IMR-90 (cell line): ENCODE results near the gene PIGP. TPM values are rescaled to one million over a fixed set of nuclear protein-coding genes. Genes with fewer than 3 reads are reported as not detected.

ENCODE experiments used
- ATAC-seq: fragments of 200-7000 bp; cut with Tn5 transposase; 2 replicates; pipeline ENCODE4 v1.9.1; 2020; ENCODE audit warnings: low read depth, mild to moderate bottlenecking, moderate library complexity
- BruUV-seq: library from RNA; stranded (reverse); fragments of 400-500 nt; replicated peaks from 2 replicates; lab custom pipeline; 2021; lab: Mats Ljungman, UMichigan
- CTCF ChIA-PET: fragments of 300-600 bp; formaldehyde crosslinking; extraction: SDS; loops from one replicate; lab custom pipeline; 2021; ENCODE audit warnings: antibody characterized with exemption; lab: Yijun Ruan, JAX
- POLR2A ChIA-PET: fragments of 300-600 bp; sonication (Branson Sonifier 250); formaldehyde crosslinking; loops from one replicate; lab custom pipeline; 2022; ENCODE audit warnings: antibody characterized with exemption; ENCODE audit not compliant: unreplicated experiment; lab: Charles Lee
- DNase-seq: peaks from one replicate; pipeline ENCODE4 v3.0.0; 2013
- H2AFZ ChIP-seq: replicated peaks from 2 replicates; pipeline ENCODE3; 2013; ENCODE audit warnings: low read length, mild to moderate bottlenecking; ENCODE audit not compliant: poor library complexity
- H2AK5ac ChIP-seq: 2 replicates; pipeline ENCODE4 v1.6.1; 2013; ENCODE audit warnings: low read depth, low read length, inconsistent platforms
- H2AK9ac ChIP-seq: replicated peaks from 2 replicates; pipeline ENCODE3; 2013; ENCODE audit warnings: mild to moderate bottlenecking, low read depth, low read length, moderate library complexity; ENCODE audit not compliant: poor library complexity
- H2BK120ac ChIP-seq: 2 replicates; pipeline ENCODE4 v1.6.1; 2013; ENCODE audit warnings: low read depth, low read length, inconsistent platforms
- H2BK15ac ChIP-seq: 3 replicates; pipeline ENCODE4 v1.6.1; 2013; ENCODE audit warnings: low read depth, low read length, inconsistent platforms
- H2BK20ac ChIP-seq: 2 replicates; pipeline ENCODE4 v1.6.1; 2013; ENCODE audit warnings: low read depth, mild to moderate bottlenecking, inconsistent platforms, low read length, moderate library complexity
- H2BK5ac ChIP-seq: 2 replicates; pipeline ENCODE4 v1.6.1; 2013; ENCODE audit warnings: mild to moderate bottlenecking, low read depth, low read length, inconsistent platforms; ENCODE audit not compliant: poor library complexity, severe bottlenecking
- H3K14ac ChIP-seq: replicated peaks from 2 replicates; pipeline ENCODE4 v1.6.1; 2013; ENCODE audit warnings: low read depth, low read length, inconsistent platforms
- H3K18ac ChIP-seq: 2 replicates; pipeline ENCODE4 v1.6.1; 2013; ENCODE audit warnings: low read depth, low read length, control low read depth
- H3K23ac ChIP-seq: 2 replicates; pipeline ENCODE4 v1.6.1; 2013; ENCODE audit warnings: low read depth, low read length, inconsistent platforms
- H3K27ac ChIP-seq: 2 replicates; pipeline ENCODE4 v1.5.1; 2013; ENCODE audit warnings: mild to moderate bottlenecking, control low read depth, low read length; ENCODE audit not compliant: insufficient read depth
- H3K27me3 ChIP-seq: 2 replicates; pipeline ENCODE4 v1.6.1; 2013; ENCODE audit warnings: low read length; ENCODE audit not compliant: control insufficient read depth, insufficient read depth
- H3K36me3 ChIP-seq: 2 replicates; pipeline ENCODE4 v1.6.1; 2013; ENCODE audit warnings: low read length, mixed read lengths; ENCODE audit not compliant: control insufficient read depth, insufficient read depth
- H3K4ac ChIP-seq: 2 replicates; pipeline ENCODE4 v1.6.1; 2013; ENCODE audit warnings: low read depth, low read length, inconsistent platforms
- H3K4me1 ChIP-seq: 2 replicates; pipeline ENCODE4 v1.6.1; 2013; ENCODE audit warnings: low read length, mixed read lengths; ENCODE audit not compliant: control insufficient read depth, insufficient read depth
- H3K4me2 ChIP-seq: 2 replicates; pipeline ENCODE4 v1.6.1; 2013; ENCODE audit warnings: low read depth, mild to moderate bottlenecking, control low read depth, low read length, moderate library complexity
- H3K4me3 ChIP-seq: 2 replicates; pipeline ENCODE4 v1.5.1; 2013; ENCODE audit warnings: low read depth, mild to moderate bottlenecking, control low read depth, low read length, moderate library complexity; ENCODE audit not compliant: insufficient read depth
- H3K56ac ChIP-seq: 2 replicates; pipeline ENCODE4 v1.6.1; 2013; ENCODE audit warnings: low read length, inconsistent platforms; ENCODE audit not compliant: insufficient read depth; ENCODE audit errors: extremely low read depth
- H3K79me1 ChIP-seq, 2 experiments: 2 replicates each; pipeline ENCODE4 v1.6.1; 2013; ENCODE audit warnings: low read length in 2 of 2, inconsistent platforms in 1 of 2, low read depth in 1 of 2
- H3K9ac ChIP-seq: 2 replicates; pipeline ENCODE4 v1.6.1; 2013; ENCODE audit warnings: low read depth, low read length, control low read depth
- H3K9me1 ChIP-seq: 2 replicates; pipeline ENCODE4 v1.6.1; 2013; ENCODE audit warnings: low read length, inconsistent platforms; ENCODE audit not compliant: insufficient read depth
- H3K9me3 ChIP-seq: 2 replicates; pipeline ENCODE4 v1.6.1; 2013; ENCODE audit warnings: low read length; ENCODE audit not compliant: control insufficient read depth, insufficient read depth
- H4K20me1 ChIP-seq: 2 replicates; pipeline ENCODE4 v1.6.1; 2013; ENCODE audit warnings: low read length, inconsistent platforms; ENCODE audit not compliant: insufficient read depth
- H4K5ac ChIP-seq: 2 replicates; pipeline ENCODE4 v1.6.1; 2013; ENCODE audit warnings: mild to moderate bottlenecking, low read depth, low read length, control low read depth
- H4K8ac ChIP-seq, 2 experiments: 2 replicates each; pipeline ENCODE4 v1.6.1; 2013; ENCODE audit warnings: low read depth in 2 of 2, low read length in 2 of 2, control low read depth in 1 of 2, inconsistent platforms in 1 of 2
- H4K91ac ChIP-seq: 2 replicates; pipeline ENCODE4 v1.6.1; 2013; ENCODE audit warnings: low read depth, low read length, inconsistent platforms; ENCODE audit not compliant: insufficient read depth
- BHLHE40 ChIP-seq: fragments of 150-350 bp; IDR thresholded peaks from 2 replicates; pipeline ENCODE4 v1.6.1; 2016; ENCODE audit warnings: mild to moderate bottlenecking, low read depth, low read length
- CEBPB ChIP-seq: IDR thresholded peaks from 2 replicates; pipeline ENCODE4 v1.6.1; 2012; ENCODE audit warnings: low read depth, low read length, improper control_type of control experiment
- CHD1 ChIP-seq: IDR thresholded peaks from 2 replicates; pipeline ENCODE4 v1.6.1; 2012; ENCODE audit warnings: low read depth, low read length, improper control_type of control experiment
- FOS ChIP-seq: fragments of 150-350 bp; IDR thresholded peaks from 2 replicates; pipeline ENCODE4 v1.6.1; 2016; ENCODE audit warnings: low read depth, low read length
- MAFK ChIP-seq: IDR thresholded peaks from 2 replicates; pipeline ENCODE4 v1.6.1; 2012; ENCODE audit warnings: low read depth, low read length, improper control_type of control experiment
- MAZ ChIP-seq: IDR thresholded peaks from 2 replicates; pipeline ENCODE4 v1.6.1; 2012; ENCODE audit warnings: low read depth, mild to moderate bottlenecking, low read length, improper control_type of control experiment, moderate library complexity, borderline replicate concordance
- MXI1 ChIP-seq: IDR thresholded peaks from 2 replicates; pipeline ENCODE4 v1.6.1; 2012; ENCODE audit warnings: low read depth, mild to moderate bottlenecking, low read length, moderate library complexity, borderline replicate concordance
- NFE2L2 ChIP-seq: fragments of 150-350 bp; IDR thresholded peaks from 2 replicates; pipeline ENCODE4 v1.6.1; 2016; ENCODE audit warnings: low read depth, mild to moderate bottlenecking, low read length
- POLR2A ChIP-seq: IDR thresholded peaks from 2 replicates; pipeline ENCODE4 v1.6.1; 2012; ENCODE audit warnings: mild to moderate bottlenecking, low read depth, low read length
- RCOR1 ChIP-seq: IDR thresholded peaks from 2 replicates; pipeline ENCODE4 v1.6.1; 2012; ENCODE audit warnings: mild to moderate bottlenecking, low read length, improper control_type of control experiment; ENCODE audit not compliant: insufficient replicate concordance
- RFX5 ChIP-seq: IDR thresholded peaks from 2 replicates; pipeline ENCODE4 v1.8.0; 2012; ENCODE audit warnings: low read depth, mild to moderate bottlenecking, low read length, moderate library complexity
- SMC3 ChIP-seq: fragments of 150-350 bp; IDR thresholded peaks from 2 replicates; pipeline ENCODE4 v1.6.1; 2016; ENCODE audit warnings: low read depth, mild to moderate bottlenecking, antibody characterized with exemption, low read length, moderate library complexity
- WGBS, 2 experiments: methylation state at CpG; one replicate each; pipeline versions ENCODE4 v1.1.5 to v1.1.7; 2013; ENCODE audit warnings: missing lambda C conversion rate in 2 of 2; ENCODE audit not compliant: insufficient read length in 1 of 2; ENCODE audit errors: extremely low coverage in 2 of 2; 5-methylcytosine and 5-hydroxymethylcytosine counted together
- dilution Hi-C: fragments of 300-500 bp; cut with HindIII; formaldehyde crosslinking; loops from one replicate; pipeline ENCODE4 v1.14.3; 2018; ENCODE audit warnings: low sequenced_read_pairs; ENCODE audit not compliant: unreplicated experiment
- in situ Hi-C: fragments of 300-500 bp; cut with MboI; formaldehyde crosslinking; loops from 3 replicates; pipeline ENCODE4 v1.14.3; 2019; ENCODE audit warnings: low sequenced_read_pairs, inconsistent platforms, mixed read lengths
- intact Hi-C: fragments of 100-400 bp; cut with micrococcal nuclease; formaldehyde crosslinking; loops from 2 replicates; pipeline ENCODE4 v1.10.0; 2022
- polyA plus RNA-seq, 3 experiments: library from polyadenylated mRNA; depleted of rRNA; stranded (reverse); fragments of >200 nt; gene quantifications; 2 replicates each; pipeline ENCODE4 v1.2.3, GENCODE V29; 2012; ENCODE audit warnings: low replicate concordance in 1 of 3
- total RNA-seq: library from RNA; depleted of rRNA; stranded (reverse); fragments of >200 nt; gene quantifications from 2 replicates; pipeline ENCODE4 v1.2.3, GENCODE V29; 2012
- TF ChIP-seq, protein P1 (sequence below): fragments of 150-350 bp; IDR thresholded peaks from 2 replicates; pipeline ENCODE4 v1.6.1; 2016; ENCODE audit warnings: low read depth, mild to moderate bottlenecking, low read length, moderate library complexity, borderline replicate concordance
- TF ChIP-seq, protein P2 (sequence below): fragments of 150-350 bp; IDR thresholded peaks from 2 replicates; pipeline ENCODE4 v1.6.1; 2017; ENCODE audit warnings: mild to moderate bottlenecking, antibody characterized with exemption, low read length, low read depth

PIGP gene
- total and polyA plus RNA-seq, 2 of the 4 experiments (the other 2 are of a cell fraction), result 4.1 to 15.4 TPM

DNA sequence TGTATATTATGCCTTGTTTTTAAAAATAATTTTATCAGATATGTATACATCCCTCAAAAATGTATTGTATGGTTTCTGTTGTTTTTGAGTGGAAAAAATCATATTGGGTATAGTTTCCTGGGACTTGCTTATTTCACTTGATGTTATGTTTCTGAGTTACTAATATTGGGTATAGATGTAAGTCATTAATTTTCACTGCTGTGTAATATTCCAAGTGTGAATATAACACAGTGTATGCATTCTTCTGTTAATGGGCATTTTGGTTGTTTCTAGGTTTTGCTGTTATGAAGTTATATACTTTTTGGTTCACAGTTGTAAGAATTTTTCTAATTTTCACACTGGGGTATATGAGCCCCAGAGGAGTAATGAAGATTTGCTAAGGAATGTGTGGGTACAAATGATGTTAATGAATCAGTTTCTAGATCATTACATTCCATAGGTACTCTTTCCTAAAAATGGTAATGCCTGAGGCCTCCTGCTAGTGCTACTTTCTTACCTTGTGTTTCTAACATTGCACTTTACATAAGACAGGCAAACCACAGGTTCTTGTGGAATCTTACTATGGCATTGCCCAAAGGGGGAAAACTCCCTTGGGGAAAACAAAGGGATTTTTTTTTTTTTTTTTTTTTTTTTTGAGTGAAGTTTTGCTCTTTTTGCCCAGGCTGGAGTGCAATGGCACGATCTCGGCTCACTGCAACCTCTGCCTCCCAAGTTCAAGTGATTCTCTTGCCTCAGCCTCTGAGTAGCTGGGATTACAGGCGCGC lies 3.4 kb upstream of the PIGP start:
- H2AK5ac ChIP-seq, result no peak overlapping the region
- no peak overlapping the region for H3K27ac ChIP-seq
- POLR2A ChIA-PET, result no interaction called here
- peaks cover 9% of the 10 kb centered on the region for H3K4me1 ChIP-seq
- no peak overlapping the region for H2AFZ ChIP-seq
- no peak for TF ChIP-seq RFX5
- TF ChIP-seq, protein P1, sequence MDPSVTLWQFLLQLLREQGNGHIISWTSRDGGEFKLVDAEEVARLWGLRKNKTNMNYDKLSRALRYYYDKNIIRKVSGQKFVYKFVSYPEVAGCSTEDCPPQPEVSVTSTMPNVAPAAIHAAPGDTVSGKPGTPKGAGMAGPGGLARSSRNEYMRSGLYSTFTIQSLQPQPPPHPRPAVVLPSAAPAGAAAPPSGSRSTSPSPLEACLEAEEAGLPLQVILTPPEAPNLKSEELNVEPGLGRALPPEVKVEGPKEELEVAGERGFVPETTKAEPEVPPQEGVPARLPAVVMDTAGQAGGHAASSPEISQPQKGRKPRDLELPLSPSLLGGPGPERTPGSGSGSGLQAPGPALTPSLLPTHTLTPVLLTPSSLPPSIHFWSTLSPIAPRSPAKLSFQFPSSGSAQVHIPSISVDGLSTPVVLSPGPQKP, result no peak
- TF ChIP-seq MAZ, result no peak
- no peak for TF ChIP-seq MAFK
- TF ChIP-seq CHD1, result no peak
- no peak for TF ChIP-seq SMC3
- TF ChIP-seq BHLHE40, result no peak
- TF ChIP-seq POLR2A, result no peak
- TF ChIP-seq RCOR1, result no peak
- TF ChIP-seq, protein P2, sequence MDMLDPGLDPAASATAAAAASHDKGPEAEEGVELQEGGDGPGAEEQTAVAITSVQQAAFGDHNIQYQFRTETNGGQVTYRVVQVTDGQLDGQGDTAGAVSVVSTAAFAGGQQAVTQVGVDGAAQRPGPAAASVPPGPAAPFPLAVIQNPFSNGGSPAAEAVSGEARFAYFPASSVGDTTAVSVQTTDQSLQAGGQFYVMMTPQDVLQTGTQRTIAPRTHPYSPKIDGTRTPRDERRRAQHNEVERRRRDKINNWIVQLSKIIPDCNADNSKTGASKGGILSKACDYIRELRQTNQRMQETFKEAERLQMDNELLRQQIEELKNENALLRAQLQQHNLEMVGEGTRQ, result no peak
- TF ChIP-seq MXI1, result no peak
- TF ChIP-seq NFE2L2, result no peak
- no peak for TF ChIP-seq CEBPB
- no peak for TF ChIP-seq FOS
- peaks cover 6 to 46% of the 10 kb centered on the region in 2 experiments for H3K79me1 ChIP-seq
- ATAC-seq (no peak), DNase-seq (no peak)
- H2BK120ac ChIP-seq, result no peak overlapping the region
- intact Hi-C loops, result no loop called here
- H3K56ac ChIP-seq, result no peak overlapping the region
- in situ Hi-C loops, result no loop called here
- no TSS peak for BruUV-seq
- no peak overlapping the region for H2BK5ac ChIP-seq
- CTCF ChIA-PET, result no interaction called here
- no peak overlapping the region for H4K5ac ChIP-seq
- H2BK15ac ChIP-seq, result no peak overlapping the region
- no peak overlapping the region for H3K14ac ChIP-seq
- no peak overlapping the region for H3K18ac ChIP-seq
- peaks cover 65% of the 10 kb centered on the region for H4K20me1 ChIP-seq
- no peaks in the 10 kb centered on the region for H3K9me3 ChIP-seq
- H3K36me3 ChIP-seq, result no peaks in the 10 kb centered on the region
- no peak overlapping the region for H2BK20ac ChIP-seq
- H4K91ac ChIP-seq, result no peak overlapping the region
- H3K9me1 ChIP-seq, result peaks cover 13% of the 10 kb centered on the region; the same call in 1 of the 2 replicates
- no peak overlapping the region for H3K23ac ChIP-seq
- no peak overlapping the region for H2AK9ac ChIP-seq
- dilution Hi-C loops, result no loop called here
- H3K4me3 ChIP-seq, result no peak overlapping the region
- no peak overlapping the region for H3K4ac ChIP-seq
- WGBS, 2 experiments, result no CpG with 5 or more reads among the region's 4 CpGs
- H3K4me2 ChIP-seq, result no peak overlapping the region
- H3K27me3 ChIP-seq, result no peaks in the 10 kb centered on the region
- no peak overlapping the region for H4K8ac ChIP-seq
- no peak overlapping the region for H3K9ac ChIP-seq
